ENCODE data around the gene DLG5.
A peak's percentile ranks its signal among the peaks of the same experiment; 100 is the strongest.

Gene DLG5

DNA sequence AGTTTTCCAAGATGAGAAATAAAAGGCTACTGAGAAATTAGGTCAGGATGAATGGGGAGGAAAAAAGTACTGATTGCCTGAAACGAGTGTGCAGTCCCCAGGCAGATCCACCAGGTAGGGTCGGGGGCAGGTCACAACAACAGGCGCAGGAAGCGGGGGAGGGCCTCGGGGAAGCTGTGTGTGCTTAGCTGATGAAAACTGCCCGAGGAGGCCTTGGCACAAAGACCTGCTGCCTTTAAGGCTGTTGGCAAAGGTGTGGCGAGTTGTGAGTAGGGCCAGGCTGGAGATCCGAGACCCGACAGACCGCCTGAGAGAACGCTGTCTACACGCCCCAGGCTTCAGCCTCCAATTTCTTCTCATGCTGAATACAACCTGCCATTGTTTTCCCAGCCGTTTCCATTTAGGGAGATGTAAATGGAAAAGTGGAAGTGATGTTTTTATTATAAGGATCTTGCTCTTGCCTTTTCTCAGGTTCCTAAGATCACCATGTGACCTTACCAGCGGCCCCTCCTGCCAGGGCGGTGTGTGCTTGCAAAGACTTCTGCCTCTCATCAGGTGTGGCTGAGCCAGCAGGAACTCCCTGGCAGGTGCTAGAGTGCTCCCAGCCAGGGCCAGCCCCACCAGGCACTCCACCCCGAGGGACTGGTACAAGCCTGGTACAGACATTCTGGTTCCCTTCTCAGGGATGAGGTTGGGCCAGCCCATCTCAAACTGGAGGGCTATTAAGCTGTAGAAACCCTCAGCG is 60.8 kb downstream of the DLG5 start:
- DNase-seq: no peak

DNA sequence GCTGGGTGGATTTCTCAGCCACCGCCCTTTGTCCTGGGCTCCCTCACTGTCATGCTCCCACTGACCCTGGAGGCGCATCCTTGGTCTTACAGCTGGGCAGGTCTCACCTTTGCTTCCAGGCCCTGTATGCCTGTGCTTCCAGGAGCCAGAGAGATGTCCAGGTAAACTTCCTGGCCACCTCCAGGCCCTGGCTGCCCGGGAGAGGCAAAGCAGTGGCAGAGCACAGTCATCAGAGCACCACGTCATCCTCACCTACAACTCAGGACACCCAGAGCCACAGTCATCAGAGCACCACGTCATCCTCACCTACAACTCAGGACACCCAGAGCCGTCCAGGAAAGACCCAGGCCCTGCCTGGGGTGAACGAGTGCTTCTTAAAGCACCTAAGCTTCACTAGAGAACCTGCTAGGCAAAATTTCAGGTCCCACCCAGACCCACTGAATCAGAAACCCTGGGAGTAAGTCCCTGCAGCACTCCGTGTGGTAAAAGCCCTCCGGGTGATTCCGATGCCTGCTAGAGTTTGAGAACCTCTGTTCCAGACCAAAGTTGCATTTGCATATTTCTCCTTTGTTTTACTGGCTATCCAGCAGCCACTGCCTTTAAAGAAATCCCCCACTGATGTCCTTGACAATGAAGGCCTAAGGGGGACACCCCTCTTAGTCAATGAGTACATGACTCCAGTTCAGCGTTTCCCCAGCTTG is 62.3 kb downstream of the DLG5 start:
- no peak for DNase-seq

DNA sequence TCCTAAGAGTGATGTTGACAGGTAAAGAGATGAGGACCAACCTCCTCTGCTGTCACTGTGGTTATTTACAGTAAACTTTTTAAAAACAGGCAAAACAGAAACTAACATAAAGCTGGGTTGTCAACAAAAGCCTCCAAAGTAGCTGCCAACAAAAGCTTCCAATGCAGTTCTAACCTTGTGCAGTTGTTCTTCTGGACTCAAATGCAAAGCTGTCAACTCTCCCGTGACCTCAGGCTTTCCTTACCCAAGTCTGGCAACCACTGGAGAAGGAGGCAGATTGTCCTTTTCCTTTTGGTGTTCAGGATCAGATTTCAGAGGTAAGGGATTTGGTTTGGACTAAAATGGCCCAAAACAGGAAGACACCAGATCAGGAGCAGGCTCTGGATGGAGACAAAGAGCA is 63.1 kb downstream of the DLG5 start:
- DNase-seq: no peak

DNA sequence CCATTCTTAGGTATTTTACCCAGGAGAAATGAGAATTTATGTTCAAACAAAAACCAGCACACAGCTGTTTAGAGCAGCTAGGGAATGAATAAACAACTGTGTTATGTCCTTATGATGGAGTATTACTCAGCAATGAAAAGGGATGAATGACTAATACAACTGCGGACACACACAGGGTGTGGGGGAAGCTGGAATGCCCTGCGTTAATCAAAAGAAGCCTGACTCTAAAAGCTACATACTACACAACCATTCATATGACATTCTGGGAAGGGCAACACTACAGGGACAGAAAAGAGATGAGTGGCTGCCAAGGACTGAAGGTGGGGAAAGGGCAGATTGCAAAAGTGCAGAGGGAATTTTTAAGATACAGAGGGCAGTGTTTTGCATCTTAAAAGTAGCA is 64.0 kb downstream of the DLG5 start:
- no peak for DNase-seq

DNA sequence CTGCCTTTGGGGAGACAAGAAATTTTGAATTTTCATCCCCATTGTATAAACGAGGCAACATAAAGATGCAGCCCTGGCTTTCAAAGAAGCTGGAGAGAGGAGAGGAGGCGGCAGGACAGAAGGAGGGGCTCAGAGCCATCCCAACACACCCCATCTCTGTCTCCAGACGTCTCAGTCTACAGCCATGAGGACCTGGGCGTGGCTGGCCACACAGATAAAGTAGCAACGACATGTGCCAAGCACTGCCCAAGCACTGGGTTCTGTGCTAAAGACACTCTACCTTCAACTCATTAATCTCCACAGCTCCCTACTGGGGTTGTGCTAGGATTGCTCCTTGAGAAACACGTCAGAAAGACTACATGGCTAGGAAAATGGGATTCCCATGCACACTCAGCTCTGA is 65.2 kb downstream of the DLG5 start:
- DNase-seq: no peak

DNA sequence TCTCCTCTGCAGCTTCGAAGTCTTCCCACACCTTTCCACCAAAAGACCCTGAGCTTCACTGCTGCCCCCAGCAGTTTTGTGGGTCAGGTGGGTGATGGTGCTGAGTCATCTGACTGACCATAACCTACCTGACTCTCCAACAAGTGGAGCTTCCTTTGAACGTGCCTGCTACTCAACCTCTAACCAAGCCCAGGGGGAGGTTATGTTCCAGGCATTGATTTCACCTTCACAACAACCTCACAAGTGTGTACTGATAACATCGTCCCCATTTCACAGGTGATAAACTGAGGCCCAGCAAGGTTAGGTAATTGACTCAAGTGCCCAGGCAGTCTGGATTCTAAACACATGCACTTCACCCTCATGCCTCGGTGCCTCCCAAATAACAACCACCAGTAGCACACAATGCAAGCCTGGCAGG is 66.7 kb downstream of the DLG5 start:
- DNase-seq: no peak

DNA sequence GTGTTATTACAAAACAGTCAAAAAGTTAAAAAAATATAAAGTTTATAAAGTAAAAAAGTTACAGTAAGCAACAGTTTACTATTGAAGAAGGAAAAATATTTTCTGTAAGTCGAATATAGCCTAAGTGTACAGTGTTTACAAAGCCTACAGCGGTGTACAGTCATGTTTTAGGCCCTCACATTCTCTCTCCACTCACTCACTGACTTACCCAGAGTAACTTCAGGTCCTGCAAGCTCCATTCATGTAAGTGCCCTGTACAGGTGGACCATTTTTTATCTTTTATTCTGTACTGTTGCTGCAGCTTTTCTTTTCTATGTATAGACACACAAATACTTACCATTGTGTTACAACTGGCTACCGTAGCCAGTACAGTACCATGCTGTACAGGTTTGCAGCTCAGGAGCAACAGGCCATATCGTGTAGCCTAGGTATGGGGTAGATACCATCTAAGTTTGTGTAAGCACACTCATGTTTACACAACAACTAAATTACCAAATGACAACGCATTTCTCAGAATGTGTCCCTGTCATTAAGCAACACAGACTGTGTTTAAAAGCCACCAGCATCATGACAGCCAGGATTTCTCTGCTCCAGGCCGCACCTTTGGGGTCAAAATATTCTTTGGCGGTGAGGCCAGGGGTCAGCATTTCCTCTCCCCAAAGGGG is 67.2 kb downstream of the DLG5 start:
- no peak for DNase-seq

DNA sequence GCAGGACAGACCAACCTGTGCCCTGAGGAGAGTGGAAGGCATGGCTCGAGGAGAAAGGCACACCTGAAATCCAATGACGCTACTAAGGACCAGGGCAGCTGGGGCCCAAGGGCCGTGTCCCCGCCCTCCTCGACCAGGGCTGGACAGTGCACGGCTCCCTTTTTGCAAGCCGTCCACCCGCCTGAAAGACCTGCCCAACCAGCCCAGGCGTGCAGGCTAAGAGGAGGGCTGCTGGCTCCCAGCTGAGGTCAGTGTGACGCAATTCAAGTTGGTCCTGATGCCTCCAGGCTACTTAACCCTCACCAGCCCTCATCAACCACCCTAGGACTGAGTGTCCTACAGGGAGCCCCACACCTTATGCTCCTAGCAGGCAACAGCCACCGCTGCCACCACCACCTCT is 69.3 kb downstream of the DLG5 start:
- DNase-seq: no peak

DNA sequence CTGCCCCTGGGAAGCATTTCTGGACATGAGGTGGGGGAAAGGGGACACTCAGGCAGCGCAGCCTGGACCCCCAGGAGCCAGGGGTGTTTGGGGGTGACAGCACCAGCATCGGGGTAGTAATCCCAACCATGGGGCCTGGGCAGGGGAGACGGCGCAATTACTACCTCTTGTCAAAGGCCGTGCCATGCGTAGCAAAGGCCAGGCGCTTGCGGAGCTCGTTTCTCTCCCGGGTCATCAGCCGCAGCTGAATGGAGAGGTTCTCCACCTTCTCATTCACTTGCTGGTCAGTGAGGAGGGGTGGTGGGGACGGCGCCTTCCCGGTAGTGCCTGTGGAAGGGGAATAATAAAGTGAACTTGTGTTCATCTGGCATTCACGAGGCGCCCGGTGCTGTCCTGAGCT is 70.0 kb downstream of the DLG5 start:
- DNase-seq: no peak

DNA sequence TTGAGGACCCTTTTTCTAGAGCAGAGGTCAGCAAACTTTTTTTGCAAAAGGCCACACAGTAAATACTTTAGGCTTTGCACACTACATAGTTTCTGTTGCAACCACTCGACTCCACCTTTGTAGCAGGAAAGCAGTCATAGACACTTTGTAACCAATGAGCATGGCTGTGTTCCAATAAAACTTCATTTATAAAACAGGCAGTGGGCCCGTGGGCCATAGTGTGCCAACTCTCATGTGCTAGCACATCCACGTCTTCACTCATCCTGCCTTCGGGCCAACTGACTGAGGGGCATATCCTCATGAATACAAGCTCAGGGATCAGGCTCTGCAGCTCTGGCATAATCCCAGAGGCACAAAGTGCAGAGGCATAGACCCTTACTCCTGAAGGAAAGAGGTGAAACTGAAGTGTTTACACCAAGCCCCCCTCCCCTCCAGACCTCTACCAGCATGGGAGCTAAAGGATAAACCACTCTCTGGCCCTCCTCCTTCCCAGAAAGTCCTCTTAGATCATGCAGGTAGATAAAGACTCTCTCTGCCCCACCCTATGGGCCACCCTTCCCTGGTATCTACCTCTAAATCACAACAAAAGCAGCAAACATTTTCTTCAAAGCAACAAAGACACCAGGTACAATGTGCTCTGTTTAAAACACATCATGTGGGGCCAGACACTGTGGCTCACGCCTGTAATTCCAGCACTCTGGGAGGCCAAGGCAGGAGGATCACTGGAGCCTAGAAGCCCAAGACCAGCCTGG is 71.0 kb downstream of the DLG5 start:
- no peak for DNase-seq

DNA sequence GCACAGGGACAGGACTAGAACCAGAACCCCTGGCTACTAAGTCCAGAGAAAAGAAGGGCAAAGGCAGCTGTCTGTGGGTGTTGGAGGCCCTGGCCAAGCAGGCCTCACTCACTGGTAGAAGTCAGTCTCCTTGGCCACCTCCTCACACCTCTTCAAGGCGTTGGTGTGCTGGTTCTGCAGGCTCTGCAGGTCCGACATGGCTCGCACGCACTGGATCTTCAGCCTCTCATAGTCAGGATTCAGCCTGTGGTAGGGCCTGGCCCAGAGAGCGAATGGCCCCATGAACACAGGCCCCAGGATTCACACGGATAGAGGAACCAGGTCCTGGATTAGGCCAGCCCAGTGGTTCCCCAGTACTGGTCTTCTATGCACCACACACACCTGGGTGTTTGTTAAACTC is 72.4 kb downstream of the DLG5 start:
- DNase-seq: no peak

DNA sequence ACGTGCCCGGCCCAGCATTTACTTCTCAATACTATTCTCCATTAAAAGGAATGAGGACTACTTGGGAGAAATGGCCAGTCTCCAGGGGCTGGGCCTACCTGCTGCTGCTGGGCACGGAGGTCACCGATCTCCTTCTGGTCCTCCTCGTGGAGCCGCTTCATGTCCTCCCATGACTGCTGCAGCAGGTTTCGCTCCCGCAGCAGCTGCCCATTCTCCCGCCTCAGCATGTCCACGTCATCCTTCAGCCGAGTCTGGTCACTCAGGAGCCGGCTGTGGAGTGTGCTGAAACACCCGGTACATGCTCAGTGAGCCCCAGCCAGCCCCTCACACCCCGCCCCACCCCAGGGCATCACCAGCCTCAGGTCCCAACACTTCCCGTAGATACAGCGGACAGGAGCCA is 73.3 kb downstream of the DLG5 start:
- no peak for DNase-seq

DNA sequence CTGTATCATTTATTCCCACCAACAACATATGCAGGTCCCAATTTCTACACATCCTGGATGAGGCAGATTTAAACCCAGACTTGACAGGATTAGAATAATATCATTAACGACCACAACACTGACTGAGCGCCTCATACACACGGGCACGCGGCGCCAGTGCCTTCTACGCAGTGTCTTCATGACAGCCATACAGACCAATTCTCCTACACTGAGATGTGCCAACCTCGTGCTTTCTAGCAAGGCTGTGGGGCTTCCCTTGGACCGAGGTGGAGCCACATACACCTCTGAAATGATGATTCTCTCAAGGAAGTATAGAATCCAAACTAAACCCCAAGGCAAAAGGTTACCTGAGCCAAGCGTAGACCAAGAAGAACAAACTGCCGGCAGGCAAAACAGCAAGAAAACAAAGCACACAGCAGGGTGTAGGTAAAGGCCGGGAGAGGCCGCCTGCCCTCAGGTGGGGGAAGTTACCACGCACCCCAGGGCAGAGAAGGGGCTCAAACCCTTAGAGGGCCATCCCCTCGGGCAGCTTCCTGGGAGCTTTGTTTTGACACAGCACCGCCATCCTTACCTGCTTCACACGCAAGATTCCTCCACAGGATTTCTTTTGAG is 75.8 kb downstream of the DLG5 start:
- no peak for DNase-seq

DNA sequence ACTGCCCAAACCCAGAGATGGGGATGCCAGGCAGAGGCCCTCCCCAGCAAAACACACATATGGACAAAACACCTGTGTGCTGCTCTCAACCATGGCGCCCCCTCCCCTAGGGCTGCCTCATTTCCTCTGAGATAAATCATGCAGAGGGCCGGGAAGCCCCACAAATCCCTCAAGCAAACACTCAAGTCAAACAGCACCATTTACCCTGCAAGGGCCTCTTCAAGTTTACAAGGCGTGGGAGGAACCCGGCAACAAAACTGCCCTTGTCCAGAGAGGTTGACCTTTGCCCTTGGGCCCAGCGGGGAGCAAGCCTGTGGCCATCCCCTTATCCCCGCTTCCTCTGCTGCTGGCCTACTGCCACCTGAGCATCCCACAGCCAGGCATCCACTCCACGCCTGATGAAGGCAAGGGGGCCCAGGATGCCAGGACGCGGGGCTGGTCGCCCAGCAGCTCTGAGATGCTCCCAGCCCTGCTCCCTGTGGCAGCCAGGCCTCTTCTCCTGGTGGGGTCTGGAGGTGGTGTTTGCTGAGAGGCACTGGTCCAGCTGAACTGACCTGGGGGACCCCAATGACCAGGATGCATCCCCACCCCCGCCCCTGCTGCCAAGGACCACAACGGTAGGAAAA is 77.4 kb downstream of the DLG5 start:
- no peak for DNase-seq

DNA sequence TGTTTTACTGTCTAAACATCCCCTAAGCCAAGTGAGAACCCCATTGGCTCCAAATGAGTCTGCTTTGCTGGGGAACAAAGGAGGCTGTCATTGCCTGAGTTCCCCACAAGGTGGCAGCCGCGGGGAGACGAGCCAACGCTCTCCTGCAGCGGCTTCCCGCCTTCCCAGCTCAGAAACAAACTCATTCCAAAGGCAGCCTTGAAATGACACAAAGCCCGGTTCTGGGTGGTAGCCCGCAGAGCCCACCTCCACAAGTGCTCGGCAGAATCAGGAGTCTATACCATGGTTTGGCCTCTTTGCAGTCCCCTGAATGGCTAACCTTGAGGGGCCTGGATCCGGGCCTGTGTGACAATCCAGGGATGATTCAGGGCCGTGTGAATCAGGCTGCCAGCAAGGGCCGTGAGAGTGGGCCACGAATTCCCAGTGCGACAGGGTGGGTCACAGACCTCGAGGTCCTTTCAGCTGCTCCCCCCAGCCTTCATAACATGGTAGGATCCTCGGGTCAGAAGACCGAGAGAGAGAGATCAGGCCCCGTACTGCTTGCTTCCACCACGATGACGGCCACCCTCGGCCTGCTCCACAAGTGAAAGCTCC is 79.7 kb downstream of the DLG5 start:
- DNase-seq: peak; percentile 71 to 74

DNA sequence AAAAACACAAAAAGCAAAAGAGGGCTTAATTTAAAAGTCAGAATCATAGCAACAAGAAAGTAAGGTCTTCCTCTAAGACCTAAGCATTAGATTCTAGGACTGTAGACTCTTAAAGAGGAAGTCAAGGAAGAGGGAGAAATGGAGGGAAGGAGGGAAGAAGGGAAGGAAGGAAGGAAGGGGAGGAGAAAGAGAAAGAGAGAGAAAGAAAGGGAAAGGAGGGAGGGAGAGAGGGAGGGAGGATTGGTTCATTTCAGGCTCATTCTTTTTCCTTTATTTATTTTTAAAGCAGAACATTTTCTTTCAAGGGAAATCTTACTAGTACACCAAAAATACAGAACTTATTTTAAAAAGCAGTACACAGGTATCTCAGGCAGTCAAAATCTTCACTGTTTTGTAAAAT is 81.1 kb downstream of the DLG5 start:
- DNase-seq: no peak

DNA sequence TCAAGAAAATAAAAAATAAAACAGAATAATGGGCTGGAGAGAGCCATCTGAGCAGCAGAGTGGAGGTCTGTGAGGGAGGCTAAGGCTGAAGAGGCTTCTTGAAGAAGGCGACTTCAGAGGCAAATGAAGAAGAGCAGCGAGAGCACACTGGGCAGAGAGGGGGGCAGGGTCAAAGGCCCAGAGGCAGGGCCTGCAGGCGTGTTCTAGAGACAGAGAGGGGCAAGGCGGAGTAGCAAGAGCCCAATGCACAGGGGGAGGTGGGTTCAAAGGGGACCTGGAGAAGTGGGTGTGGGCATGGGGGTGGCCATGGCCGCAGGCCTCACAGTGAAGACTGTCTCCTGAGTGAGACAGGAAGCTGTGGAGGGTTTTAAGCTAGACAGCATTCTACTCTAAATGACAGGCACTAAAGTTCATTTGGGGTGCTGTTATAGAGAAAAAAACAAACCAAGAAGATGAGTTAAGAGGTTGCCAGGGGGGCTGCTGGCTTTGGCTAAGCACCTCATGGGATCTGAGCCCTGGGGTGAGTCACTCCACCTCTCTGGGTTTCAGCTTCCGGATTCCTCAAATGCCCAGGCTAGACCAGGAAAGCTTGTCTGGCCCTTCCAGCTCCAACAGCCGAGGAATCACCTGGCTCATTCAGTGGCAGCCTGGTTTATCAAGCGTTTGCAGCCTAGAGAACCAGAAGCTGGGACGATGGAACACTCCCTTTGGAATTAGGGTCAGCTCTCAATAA is 81.7 kb downstream of the DLG5 start:
- no peak for DNase-seq

DNA sequence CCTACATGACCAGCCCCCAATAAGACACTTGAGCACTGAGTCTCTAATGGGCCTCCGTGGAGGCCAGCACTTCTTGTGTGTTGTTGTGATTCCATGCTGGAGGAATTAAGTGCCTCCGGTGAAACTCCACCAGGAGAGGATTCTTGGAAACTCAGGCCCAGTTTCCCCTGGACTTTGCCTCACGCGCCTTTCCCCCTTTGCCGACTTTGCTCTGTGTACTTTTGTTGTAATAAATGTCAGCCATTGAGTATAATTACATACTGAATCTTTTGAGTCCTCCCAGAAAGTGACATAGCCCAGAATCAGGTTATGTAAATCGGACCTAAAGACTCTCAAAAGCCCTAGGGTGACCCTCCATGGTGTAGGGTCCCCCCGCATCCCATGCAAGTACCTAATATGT is 82.4 kb downstream of the DLG5 start:
- no peak for DNase-seq

DNA sequence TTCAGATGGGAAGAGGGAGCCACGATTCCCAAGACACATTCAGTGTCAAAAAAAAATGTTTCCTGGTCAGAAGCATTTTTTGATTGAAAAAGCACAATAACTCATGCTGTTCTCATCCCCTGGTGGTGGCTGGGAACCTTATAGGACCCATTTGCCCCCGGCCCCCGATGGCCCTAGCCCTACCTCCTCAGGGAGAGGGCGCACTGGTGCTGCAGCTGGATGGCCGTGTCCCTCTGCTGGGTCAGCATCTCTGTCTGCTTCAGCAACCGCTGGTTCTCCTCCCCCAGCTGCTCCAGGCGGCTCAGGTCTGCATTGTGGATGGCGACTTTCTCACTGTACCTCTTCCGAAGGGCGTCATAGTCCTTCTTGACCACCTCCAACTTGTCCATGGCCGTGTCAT is 83.3 kb downstream of the DLG5 start:
- DNase-seq: no peak

DNA sequence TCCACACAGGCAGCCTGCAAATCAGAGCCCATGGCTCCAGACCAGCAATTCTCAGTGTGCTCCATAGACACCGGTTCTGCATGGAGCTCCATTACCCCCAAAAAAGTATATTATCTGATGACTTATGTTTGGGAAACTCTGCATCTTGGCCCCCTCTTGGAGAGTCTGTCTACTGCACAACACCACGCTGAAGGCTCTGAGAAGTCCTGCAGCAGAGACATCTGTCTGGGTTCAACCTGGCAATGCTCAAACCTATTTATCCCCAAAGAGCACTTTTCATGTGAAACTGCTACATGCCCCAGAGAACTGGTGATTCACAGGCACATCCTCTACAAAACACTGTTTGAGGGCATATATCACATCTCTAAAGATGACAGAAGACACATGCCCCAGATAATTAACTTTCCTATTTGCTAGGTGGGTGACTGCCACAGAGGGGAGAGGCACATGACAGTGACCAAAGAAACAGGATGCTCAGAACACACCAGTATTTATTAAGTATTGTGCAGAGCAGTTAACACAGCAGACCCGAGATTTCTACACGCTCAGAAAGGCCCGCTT is 83.8 kb downstream of the DLG5 start:
- no peak for DNase-seq
